H1 (cell line): ENCODE results near the gene TCF7L2. TPM values are rescaled to one million over a fixed set of nuclear protein-coding genes. Genes with fewer than 3 reads are reported as not detected.

Experiments used
- CBX5 ChIP-seq: fragments of 300-800, 300-1000 bp; sonication (generic); IDR thresholded peaks from 2 replicates; pipeline ENCODE4 v1.7.1; 2016; ENCODE audit warnings: antibody characterized with exemption, low read length, low read depth
- CTBP2 ChIP-seq: IDR thresholded peaks from 2 replicates; pipeline ENCODE4 v1.7.0; 2011; ENCODE audit warnings: borderline replicate concordance, mild to moderate bottlenecking, moderate library complexity, mixed read lengths, low read length; ENCODE audit not compliant: insufficient read depth, insufficient read length
- EP300 ChIP-seq, 2 experiments: IDR thresholded peaks; 1 replicate in 1 of 2; 2 replicates in 1 of 2; pipeline ENCODE4 v1.6.1; 2011 to 2012; ENCODE audit warnings: low read depth in 2 of 2, low read length in 2 of 2, mild to moderate bottlenecking in 2 of 2, borderline replicate concordance in 1 of 2, inconsistent platforms in 1 of 2, moderate library complexity in 1 of 2
- KDM5A ChIP-seq: fragments of 200-600 bp; IDR thresholded peaks from 2 replicates; pipeline ENCODE4 v1.7.1; 2012; ENCODE audit warnings: mild to moderate bottlenecking, low read length, inconsistent platforms, mixed read lengths
- NANOG ChIP-seq: IDR thresholded peaks from 2 replicates; pipeline ENCODE4 v1.6.1; 2011; ENCODE audit warnings: low read length, low read depth, mild to moderate bottlenecking, inconsistent platforms; ENCODE audit not compliant: insufficient read depth, poor library complexity, severe bottlenecking
- SP4 ChIP-seq: IDR thresholded peaks from 2 replicates; pipeline ENCODE4 v1.6.1; 2012; ENCODE audit warnings: low read length, inconsistent platforms
- TEAD4 ChIP-seq: IDR thresholded peaks from 2 replicates; pipeline ENCODE4 v1.6.1; 2012; ENCODE audit warnings: low read depth, low read length, inconsistent platforms, mixed read lengths
- polyA plus RNA-seq, 7 experiments: library from polyadenylated mRNA; depleted of rRNA in 3 of 7; stranded (reverse) in 5 of 7; unstranded in 2 of 7; fragments of >200 nt in 5 of 7; fragments of 200-250 nt in 2 of 7; gene quantifications; 1 replicate in 5 of 7; 2 replicates in 1 of 7; 4 replicates in 1 of 7; pipeline versions ENCODE4 v1.2.1 to v1.2.3, GENCODE V29; 2011 to 2013; ENCODE audit warnings: missing spikeins in 2 of 7, mixed read lengths in 2 of 7
- total RNA-seq: library from RNA; stranded (reverse); fragmentation: NEBNext Ultra II Directional; extraction: Animal tissue kit (Norgen Biotek cat#: 25700); gene quantifications from 2 replicates; pipeline ENCODE4 v1.2.1, GENCODE V29; 2021

TCF7L2 gene
- total and polyA plus RNA-seq, 2 of the 8 experiments (the other 6 are each of a cell fraction or from before 2014, with no cell fraction given): 33.9 to 67.3 TPM

DNA sequence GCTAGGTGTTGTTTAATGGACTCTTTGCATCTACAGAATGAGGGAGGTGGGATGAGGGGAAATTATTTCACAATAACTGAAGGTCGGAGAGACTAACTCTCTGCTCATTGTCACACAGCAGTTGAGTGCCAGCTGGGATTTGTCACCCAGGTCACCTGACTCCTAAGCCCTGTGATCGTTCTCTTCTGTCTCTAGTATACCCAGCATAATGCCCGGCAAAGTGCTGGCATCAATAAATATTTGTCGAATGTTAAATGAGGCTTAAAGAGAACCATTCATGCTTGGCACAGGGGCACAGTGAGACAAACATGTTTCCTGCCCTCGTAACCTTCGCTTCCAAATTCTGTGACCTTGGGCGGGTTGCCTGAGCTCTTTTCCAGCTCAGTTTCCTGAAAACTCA, 70.8 kb downstream of the TCF7L2 start (continued):
- TF ChIP-seq NANOG: no peak
- TF ChIP-seq TEAD4: no peak
- no peak for TF ChIP-seq SP4
- TF ChIP-seq KDM5A: no peak
- TF ChIP-seq CTBP2: no peak
- no peak for TF ChIP-seq EP300 (IDR thresholded peaks at IDR 0.05; ENCODE audit: borderline replicate concordance in 1 of 2, low read depth in 2 of 2, low read length in 2 of 2)
- no peak for TF ChIP-seq CBX5
